HG02870 (cell line): ENCODE data around the gene CSRP2.
A peak's percentile ranks its signal among the peaks of the same experiment; 100 is the strongest.

ENCODE experiments used
- ATAC-seq: cut with Tn5 transposase; IDR thresholded peaks from one replicate; pipeline ENCODE4 v1.9.1; 2021; ENCODE audit warnings: mild to moderate bottlenecking, moderate library complexity; ENCODE audit not compliant: unreplicated experiment

Gene CSRP2

DNA sequence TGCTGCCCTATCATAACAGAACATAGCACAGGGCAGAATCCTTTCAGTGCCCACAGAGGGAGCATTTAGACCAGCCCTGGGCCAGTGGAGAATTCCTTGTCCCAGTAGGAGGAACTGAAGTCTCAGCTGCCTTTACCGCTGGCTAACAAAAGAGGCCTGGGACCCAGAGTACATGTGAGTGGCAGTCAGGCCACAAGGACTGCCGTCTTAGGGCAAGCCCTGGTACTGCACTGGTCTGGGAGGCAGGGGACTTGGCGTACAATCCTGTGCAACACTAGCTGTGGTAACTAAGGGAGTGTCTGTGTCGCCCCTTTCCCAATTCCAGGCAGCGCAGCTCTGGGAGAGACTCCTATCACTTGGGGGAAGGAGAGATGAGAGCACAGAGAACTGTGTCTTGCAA is 17.0 kb upstream of the CSRP2 start:
- no peak for ATAC-seq

DNA sequence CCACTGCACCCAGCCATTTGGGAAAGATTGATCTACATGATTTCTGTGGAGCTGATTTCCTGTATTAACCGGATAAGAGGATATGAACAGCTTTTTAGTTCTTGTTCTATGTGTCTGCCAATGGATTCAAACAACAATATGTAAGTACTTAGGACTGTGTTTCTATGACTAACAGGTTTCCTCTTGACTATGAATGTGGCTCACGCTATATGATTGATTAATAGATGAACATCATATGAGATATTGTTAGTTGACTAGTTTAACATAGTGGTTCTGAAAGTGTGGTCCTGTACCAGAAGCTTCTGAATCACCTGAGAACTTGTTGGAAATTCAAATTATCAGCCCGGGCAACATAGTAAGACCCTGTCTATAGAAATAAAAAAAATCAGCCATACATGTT is 12.8 kb upstream of the CSRP2 start:
- no peak for ATAC-seq

DNA sequence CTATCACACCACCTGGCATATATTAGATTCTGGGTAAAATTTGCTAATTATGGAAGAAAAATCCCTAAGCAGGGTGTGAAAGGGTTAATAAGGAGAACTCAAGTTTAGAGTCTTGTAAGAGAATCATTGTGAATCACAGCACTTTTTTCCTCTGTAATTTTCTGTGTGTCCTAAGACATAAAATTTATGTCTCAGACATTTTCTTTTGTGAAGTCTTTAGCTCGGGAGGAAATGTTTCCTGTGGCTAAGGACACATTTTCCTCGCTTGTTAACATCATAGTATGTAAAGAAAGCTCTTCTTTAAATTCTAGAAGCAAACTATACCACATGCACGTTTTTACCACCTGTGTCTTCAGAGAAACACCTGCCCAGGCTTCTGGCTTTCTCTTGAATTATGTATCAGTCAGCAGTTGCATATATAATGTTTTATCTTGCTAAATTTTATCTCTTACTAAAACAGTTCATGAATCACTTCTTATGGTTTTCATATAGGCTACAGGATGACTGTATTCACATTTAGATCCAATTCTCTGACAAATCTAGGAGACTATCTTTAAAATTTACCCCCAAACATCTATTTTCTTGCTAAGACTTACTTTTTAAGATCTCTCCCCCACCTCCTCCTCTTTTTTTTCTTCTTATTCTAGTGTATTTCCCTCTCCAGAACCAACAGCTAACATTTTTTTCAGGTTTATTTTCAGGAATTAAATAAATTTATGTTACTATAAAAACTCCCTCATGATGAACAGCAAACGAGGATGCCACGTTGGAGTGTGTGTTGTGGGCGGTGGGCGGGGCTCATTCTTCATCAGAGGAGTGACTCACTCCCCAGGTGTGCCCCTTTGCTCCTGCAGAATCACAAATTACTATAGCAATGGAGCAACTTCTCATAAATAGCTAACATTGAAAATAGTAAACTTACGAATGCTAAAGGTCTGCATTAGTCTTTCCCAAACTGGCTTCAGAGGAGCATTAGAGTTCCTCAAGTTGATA is 11.6 kb upstream of the CSRP2 start:
- ATAC-seq: no peak

DNA sequence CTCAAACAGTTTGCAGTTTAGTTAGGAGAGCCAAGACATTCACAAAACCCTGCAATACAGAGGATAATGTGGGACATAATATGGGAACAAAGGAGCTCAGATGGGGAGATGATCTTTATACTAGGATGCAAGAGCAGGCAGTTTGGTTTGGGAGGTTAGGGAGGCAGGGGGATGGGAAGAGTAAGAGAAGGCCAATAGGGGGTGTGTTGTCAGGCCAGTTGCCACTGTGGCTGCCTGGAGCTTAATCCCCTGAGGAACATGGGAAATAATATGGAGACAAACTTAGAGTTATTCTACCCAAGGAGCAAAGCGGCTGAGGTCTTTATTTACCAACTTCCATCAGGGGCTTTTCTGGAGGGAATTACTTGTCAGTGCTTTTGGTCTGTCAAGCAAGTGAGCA is 10.0 kb upstream of the CSRP2 start:
- ATAC-seq: no peak

DNA sequence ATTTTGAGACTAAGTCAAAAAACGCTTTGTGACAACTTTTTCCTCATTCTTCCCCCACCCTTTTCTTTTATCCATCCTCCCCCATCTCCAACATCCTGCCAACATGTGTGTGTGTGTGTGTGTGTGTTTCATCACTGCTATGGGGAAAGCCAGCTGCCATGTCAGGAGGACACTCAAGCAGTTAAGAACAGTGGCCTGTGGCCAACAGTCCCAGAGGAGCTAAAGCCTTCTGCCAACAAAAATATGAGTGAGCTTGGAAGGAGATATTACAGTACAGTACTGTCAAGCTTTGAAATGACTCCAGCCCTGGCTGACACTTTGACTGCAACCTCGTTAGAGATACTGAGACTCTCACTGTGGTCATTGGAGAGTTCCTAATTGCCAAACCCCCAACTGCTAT is 5.0 kb upstream of the CSRP2 start:
- ATAC-seq: no peak

DNA sequence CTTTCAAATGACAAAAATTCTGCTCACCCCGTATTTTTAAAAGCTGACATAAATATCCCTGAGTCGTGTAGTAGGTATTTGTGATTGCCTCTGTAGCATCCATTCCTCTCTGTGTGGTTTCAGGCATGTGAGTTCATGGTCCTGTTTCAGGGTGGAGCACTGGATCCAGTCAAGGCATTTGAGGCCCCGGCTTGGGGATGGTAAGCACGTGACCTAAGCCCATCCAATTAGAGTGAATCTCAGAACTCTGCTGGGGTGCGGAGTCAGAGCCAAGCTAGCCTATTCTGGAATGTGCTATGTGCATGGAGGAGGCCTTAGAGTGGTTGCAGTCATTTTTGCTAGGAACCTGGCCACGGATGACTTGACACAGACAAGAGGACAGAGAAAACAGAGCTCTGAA is 4.3 kb upstream of the CSRP2 start:
- ATAC-seq: no peak

DNA sequence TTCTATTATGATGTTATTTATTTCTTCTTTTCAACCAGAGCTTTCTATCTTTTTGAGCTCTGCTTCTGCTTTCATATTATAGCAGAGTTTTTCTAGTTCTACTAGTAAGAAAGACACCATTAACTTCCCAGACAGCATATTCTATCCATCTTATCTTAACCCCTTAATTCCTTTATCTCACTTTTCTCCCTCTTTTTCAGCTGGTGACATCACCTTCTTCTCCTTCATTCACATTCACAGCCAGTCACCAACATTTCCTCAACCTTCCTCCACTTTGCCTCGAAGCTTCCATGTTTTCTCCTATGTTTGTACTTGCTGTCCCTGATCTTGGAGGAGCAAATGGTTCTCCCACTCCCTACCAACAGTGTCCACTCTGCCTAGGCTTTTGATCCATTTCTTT is 3.5 kb upstream of the CSRP2 start:
- no peak for ATAC-seq

DNA sequence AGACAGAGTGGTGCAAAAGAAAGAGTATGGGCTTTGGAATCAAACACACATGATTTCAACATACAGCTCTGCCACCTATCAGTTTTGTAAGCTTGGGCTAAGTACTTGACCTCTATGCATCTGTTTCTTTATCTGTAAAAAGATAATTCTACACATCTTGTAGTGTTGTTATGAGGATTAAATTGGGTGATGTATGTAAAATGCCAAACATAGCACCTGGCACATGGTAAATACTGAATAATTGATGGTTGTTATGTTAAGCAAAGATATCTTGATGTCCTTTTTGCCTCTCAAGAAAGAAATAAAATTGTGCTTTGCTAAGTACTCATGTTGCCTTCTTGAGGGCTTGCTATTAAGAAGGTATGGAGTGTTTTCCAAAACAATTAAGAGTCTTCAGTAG is 2.3 kb upstream of the CSRP2 start:
- no peak for ATAC-seq

DNA sequence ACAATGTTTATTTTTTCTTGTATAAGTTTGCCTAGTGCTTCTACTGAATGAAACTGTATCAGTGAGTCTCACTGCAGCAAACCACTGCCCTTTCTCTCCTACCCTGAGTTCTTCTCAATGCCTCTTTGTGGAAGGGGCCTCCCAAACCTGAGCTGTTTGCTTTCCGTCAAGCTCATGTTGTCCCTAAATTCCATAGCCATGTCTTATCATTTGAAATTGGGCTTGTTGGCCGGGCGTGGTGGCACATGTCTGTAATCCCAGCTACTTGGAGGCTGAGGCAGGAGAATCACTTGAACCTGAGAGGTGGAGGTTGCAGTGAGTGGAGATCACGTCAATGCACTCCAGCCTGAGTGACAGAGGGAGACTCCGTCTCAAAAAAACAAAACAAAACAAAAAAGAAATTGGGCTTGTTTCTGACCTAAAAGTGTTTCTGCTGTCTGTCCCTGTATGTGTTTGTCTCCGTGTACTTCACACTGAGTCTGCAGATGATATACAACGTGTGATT is 1.8 kb upstream of the CSRP2 start:
- ATAC-seq: no peak

DNA sequence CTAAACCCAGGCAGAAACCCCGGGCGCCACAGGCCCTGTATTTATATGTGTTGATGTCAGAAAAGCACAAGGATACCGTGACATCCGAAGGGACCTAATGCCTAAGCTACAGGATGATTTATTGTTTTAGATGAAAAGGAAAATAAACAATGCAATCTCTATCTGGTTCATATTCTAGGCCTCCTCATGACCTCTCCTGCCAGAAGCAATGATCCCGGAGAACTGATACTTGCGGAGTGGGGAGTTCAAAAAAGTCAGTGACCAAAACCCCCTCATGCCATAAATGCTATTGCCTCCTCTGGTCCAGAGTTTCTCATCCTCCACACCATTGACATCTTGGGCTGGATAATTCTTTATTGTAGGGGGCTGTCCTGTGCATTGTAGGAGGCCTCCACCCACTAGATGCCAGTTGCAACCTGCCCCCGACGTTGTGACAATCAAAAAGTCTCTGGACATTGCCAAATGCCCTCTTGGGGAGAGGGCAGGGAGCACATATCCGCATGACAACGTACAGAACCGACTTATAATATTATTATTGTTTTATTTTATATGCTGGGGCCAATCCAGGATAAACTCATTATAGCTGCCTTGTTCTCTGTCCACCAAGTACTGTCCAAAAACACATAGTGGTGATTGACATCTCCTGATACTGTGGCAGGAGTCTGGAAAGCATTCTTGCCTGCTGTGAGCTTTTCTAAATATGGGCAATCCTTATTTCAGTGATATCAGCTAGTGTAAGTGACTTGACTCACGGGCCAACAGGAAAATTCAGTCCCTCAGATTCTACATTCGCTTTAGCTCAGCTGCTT is 1.1 kb upstream of the CSRP2 start:
- ATAC-seq: no peak

DNA sequence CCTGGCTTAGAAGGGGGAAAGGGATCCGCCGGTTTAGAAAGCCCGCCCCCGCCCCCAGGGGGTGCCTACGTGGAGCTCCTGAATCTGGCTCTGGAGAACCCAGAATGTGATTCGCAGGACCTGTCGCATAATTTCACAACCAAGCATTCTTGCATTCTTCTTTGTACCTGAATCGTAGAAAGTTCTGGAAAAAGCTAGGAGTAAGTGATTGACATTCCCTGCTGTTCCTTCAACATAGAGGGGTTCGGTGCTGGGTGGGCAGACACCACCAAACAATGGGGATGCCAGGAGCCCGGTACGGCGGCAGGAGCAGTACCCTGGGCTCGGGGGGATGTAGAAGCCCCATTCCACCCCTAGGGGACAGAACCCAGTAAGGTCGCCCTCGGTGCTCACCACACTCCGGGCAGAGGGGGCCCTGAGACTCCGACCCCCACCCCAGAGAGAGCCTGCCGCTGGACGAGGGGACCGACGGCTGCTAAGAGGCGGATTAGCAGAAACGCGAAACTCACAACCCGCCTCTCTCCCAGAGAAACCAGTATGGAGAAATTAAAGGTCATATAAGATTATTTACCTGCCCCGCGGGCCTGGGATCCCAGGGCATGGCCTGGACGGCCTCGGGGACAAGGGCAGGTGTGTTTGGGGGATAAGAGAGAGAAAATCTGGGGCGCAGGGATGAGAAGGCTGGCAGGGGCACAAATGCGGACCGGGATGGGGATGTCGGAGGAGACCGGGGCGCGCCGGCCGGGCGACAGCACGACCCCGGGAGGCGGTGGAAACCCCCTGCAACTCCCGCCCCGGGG is 520 bp downstream of the CSRP2 start:
- peak; percentile 26 for ATAC-seq

DNA sequence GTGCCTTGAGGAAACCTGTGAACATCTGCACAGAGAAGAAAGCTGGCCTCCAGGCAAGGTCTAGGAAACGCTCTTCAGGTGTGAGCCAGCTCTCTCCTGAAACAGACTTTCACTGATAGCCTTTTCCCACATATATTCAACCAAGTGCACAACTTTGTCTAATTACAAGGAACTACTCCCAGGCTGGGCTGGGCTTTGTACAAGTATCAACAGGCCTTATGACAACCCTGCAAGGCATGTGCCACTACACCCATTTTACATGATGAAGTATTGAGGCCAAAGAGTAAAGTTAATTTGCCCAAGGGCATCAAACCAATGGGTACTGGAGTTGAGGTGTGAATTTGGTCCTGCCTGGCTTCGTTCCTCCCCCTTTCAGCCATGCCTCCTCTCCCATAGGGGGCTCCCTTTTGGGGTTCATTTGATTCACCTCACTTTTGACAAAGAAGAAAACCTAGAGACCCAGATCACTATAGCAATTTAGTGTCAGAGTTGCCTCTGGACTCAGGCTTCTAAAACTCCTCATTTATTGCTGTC is 2.1 kb downstream of the CSRP2 start:
- no peak for ATAC-seq

DNA sequence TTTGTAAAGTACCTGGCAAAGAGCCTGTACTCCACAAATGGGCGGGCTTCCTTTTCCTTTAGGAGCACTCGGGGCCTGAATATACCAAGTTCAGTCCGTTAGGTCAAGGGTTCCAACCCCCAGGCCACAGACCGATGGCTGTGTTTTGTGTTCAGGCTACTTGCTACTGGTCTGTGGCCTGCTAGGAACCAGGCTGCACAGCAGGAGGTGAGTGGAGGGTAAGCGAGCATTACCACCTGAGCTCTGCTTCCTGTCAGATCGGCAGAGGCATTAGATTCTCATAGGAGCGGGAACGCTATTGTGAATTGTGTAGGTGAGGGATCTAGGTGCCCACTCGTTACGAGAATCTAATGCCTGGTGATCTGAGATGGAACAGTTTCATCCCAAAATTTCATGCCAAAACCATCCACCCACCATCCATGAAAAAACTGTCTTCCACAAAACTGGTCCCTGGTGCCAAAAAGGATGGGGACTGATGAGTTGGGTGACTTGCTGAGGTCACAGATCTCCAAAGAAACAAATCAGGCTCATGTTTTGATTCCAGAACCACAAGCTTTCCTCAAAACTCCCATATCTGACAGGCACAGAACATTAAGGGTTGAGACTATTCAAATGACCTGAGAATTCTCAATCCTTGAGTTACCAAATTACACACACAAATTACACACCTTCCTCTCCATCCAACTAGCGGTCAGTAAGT is 4.2 kb downstream of the CSRP2 start:
- ATAC-seq: no peak

DNA sequence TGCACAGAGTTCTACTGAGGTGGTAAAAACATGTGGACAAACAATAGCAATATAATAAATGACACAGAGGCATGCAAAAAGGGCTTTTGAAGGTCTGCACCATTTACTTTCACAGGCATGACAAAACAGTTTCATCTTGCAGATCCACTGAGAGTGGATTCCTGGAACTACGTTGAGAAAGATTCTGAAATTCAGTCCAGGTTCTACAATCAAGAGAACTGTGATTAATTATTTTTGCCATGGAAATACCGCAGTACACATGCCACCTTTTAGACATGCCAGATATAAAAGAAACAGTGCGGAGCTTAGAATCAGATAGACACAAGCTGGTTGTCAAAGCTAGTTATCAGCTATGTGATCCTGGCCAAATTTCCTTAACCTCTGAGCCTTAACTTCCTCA is 4.8 kb downstream of the CSRP2 start:
- ATAC-seq: no peak

DNA sequence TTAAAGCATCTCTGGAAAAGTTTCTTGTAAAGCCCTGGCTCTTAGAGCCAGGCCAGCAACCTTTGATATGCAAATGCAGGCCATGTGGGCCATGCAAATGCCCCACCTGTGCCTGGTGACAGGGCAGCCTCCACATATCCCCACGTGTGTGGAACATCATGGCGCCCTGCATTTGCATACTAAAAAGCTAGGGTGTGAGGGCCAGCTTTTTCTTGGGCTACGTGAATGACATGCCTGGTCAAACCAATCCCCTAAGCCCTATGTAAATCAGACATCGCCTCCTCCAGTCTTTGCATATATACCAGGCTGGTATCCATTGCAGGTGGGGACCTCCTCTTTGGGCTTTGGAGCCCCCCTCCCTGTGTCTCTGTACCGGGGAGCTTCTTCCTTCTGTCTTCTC is 6.4 kb downstream of the CSRP2 start:
- ATAC-seq: no peak

DNA sequence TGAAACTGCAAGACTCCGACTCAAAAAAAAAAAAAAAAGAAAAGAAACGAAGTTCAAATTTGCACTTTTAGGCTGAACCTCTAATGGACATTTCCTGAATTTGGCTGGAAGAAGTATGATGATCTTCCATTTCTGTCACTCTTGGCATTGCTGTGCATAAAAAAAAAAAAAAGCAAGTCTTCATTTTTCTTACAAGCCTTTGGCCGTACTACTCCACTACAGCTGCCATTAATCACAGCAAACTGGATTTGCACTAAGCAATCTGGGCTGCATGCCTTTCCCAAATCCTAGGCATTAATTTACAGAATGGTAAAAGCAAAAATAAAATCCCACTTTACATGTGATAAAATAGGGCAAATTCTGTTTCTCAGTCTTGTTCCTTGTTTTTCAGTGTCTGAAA is 7.1 kb downstream of the CSRP2 start:
- no peak for ATAC-seq

DNA sequence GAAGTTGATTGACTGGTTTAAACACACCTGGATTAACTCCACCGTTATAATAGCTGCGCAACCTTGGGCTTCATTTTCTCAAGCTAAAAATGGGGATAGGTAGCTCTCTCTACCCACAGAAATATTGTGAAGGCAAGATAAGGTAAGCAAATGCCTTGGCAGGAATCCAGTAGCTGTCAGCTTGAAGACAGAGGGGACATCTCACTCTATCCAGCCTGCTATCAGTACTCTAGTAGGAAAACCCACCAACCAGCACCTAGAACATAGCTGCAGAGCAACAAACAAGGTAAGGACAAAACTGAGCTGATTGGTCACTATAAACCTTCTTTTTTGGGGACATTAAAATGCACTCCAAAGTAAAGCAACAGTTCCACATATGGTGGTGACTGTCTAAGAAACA is 7.7 kb downstream of the CSRP2 start:
- ATAC-seq: no peak

DNA sequence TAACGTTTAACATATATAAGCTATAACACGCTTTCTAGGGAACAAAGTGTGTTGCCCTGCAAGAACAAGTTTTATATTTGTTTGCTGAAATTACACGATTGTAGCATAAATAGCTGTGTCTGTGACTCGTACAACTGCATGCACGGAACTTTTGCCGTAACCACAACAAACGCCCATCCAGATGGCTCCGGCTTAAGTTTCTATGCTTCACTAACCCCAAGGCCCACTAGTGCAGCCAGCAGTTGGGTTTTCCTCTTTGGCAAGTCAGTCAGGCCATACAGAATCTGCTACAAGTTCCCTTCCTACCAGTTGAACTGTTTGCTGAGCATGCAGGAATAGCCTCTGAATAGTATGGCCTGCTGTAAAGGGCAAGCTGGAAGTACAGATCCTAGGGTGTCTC is 12.1 kb downstream of the CSRP2 start:
- peak; percentile 47 for ATAC-seq

DNA sequence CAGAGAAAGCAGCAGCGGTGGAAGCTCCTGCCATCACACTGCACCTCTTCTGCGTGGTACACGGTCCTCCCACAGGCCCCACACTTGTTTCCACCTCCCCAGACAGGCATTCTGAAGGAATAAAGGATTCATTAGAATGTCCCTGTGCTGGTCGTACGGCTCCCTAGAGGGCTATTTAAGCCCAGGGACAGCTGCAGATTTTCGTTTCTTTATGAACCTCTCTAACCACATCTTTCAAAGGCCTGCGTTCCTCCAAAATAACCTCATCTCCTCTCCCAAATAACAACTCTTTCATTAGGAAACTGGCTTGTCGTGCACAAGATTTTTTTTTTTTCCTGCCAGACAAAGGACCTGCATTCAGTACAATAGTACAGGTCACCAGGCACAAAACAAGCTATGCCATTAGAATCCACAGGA is 12.7 kb downstream of the CSRP2 start:
- no peak for ATAC-seq

DNA sequence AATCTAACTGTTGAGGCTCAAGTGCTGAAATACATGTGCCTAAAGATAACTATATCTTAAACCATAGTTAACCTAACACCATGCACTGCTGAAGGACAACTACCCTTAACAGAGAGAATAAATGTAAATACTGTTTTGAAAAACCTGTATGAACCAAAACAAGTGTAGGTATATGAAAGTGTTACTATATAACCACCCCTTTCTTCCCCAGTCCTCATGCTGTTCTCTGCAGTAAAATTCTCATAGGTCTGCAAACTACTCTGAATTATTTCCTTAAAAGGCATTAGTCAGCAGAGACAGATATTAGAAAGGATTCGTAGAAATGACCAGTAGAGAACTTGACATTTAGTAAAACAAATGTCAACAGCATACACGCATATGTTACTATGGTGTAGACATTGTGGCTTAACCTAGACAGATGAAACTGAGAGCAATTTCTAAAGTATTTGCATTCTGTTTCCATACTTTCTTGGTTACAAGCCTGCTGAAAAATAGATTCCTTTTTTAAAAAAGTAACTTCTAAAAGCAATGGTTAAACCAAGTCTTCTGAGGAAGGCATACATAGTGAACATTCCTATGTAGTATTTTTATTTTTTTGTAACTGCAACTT is 13.9 kb downstream of the CSRP2 start:
- peak; percentile 81 for ATAC-seq
